Testis (tissue), 2 donors: ENCODE results near the gene RAB35.

ENCODE experiments used
- CTCF ChIP-seq, 3 experiments: fragments of 450-650 bp in 2 of 3; fragments of 200-600 bp in 1 of 3; sonication (generic) in 1 of 3; IDR thresholded peaks; one replicate each; pipeline ENCODE4 v1.5.1; 2016 to 2019; ENCODE audit warnings: antibody characterized with exemption in 3 of 3, mild to moderate bottlenecking in 2 of 3, moderate library complexity in 1 of 3
- POLR2A ChIP-seq: fragments of 450-650 bp; IDR thresholded peaks from one replicate; pipeline ENCODE4 v1.6.1; 2017; ENCODE audit warnings: antibody characterized with exemption, mild to moderate bottlenecking, moderate library complexity

GRCh38 chr12:120118321-120119061 lies 1.9 kb upstream of the RAB35 start:
- TF ChIP-seq CTCF (IDR thresholded peaks at IDR 0.05) (no peak), POLR2A (no peak)
